Measurements from ENCODE around the gene TMA7B. TPM values are rescaled to one million over a fixed set of nuclear protein-coding genes. Genes with fewer than 3 reads are reported as not detected.

TMA7B gene
- total RNA-seq (2014; rRNA removed; shearing (Covaris generic)), result not detected in 2 replicates

GRCh38 chr22:39959640-39960447, at the start of gene TMA7B:
Gene TMA7B (plus strand): TSS chr22:39960397. CDS start chr22:39964375, 3,978 bp downstream.
- DNase-seq (ENCODE audit: low read depth), result peak; percentile 79

GRCh38 chr22:39910876-39911613, 49.2 kb upstream of the TMA7B start:
- no peak for DNase-seq (ENCODE audit: low read depth)

GRCh38 chr22:39913321-39913720, 46.9 kb upstream of the TMA7B start:
- DNase-seq (ENCODE audit: low read depth), result no peak

GRCh38 chr22:39913886-39914285, 46.3 kb upstream of the TMA7B start:
- no peak for DNase-seq (ENCODE audit: low read depth)

GRCh38 chr22:39914584-39914983, 45.6 kb upstream of the TMA7B start:
- no peak for DNase-seq (ENCODE audit: low read depth)

- no peak for DNase-seq (ENCODE audit: low read depth)
Measured at GRCh38 chr22:39915295-39915726, 44.9 kb upstream of the TMA7B start.

- no peak for DNase-seq (ENCODE audit: low read depth)
Measured at GRCh38 chr22:39916496-39916895, 43.7 kb upstream of the TMA7B start.

GRCh38 chr22:39917197-39917643, 43.0 kb upstream of the TMA7B start:
- no peak for DNase-seq (ENCODE audit: low read depth)

GRCh38 chr22:39917776-39918495, 42.3 kb upstream of the TMA7B start:
- no peak for DNase-seq (ENCODE audit: low read depth)

GRCh38 chr22:39920134-39920743, 40.0 kb upstream of the TMA7B start:
- no peak for DNase-seq (ENCODE audit: low read depth)

GRCh38 chr22:39923696-39924095, 36.5 kb upstream of the TMA7B start:
- no peak for DNase-seq (ENCODE audit: low read depth)

GRCh38 chr22:39924286-39924685, 35.9 kb upstream of the TMA7B start:
- no peak for DNase-seq (ENCODE audit: low read depth)

GRCh38 chr22:39925273-39925672, 34.9 kb upstream of the TMA7B start:
- DNase-seq (ENCODE audit: low read depth), result no peak

- no peak for DNase-seq (ENCODE audit: low read depth)
Measured at GRCh38 chr22:39925909-39926679, 34.1 kb upstream of the TMA7B start.

GRCh38 chr22:39926753-39927152, 33.4 kb upstream of the TMA7B start:
- DNase-seq (ENCODE audit: low read depth), result no peak

- DNase-seq (ENCODE audit: low read depth), result no peak
Measured at GRCh38 chr22:39927544-39927943, 32.7 kb upstream of the TMA7B start.

GRCh38 chr22:39928536-39929520, 31.4 kb upstream of the TMA7B start:
- no peak for DNase-seq (ENCODE audit: low read depth)

- no peak for DNase-seq (ENCODE audit: low read depth)
Measured at GRCh38 chr22:39931251-39931650, 28.9 kb upstream of the TMA7B start.

GRCh38 chr22:39932166-39932565, 28.0 kb upstream of the TMA7B start:
- DNase-seq (ENCODE audit: low read depth), result no peak
